ENCODE results near the gene COX6B2.

- TF ChIP-seq EZH2 (IDR thresholded peaks at IDR 0.05) (no peak), FOXP2 (optimal IDR thresholded peaks at IDR 0.05; ENCODE audit: control extremely low read depth, extremely low read length, insufficient read depth) (no peak), POLR2AphosphoS5 (IDR thresholded peaks at IDR 0.05; ENCODE audit: borderline replicate concordance, low read depth, low read length) (no peak)
Measured at GRCh38 chr19:55302318-55302703, 52.2 kb downstream of the COX6B2 start.

Measured in SK-N-MC (cell line).